Measurements from ENCODE around the gene GEMIN8.

The GEMIN8 gene

DNA sequence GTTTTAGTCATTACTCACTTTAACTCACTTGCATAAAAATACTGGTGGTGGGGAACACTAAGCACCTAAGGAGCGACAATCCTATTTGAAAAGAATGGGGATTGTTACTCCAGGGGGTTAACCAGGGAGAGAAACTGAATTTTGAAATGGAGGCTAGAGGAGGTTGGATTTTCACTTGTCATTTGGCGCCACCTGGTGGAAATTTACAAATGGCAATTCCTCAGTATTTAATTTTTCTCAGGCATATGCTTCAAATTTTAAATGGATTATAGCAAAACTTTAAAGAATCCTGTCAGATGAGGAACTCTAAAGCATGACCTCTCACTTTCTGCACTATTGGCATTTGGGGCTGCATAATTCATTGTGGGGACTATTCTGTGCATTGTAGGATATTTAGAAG is 2.7 kb upstream of the GEMIN8 start:
- Histone ChIP-seq H3K9me3 (no peaks in the 10 kb centered on the region; the same call in 1 of the 2 replicates), H3K4me1 (peaks cover 22% of the 10 kb centered on the region), H3K27me3 (ENCODE audit: low read depth) (peaks cover 14% of the 10 kb centered on the region; the same call in 1 of the 2 replicates), H3K36me3 (replicated peaks) (no peaks in the 10 kb centered on the region), H3K4me3 (no peak overlapping the region)
- DNase-seq (ENCODE audit: low spot score in 2 of 2): peak; percentile 74 to 80
- in situ Hi-C loops (cut with MboI; ENCODE audit: low sequenced_read_pairs): loop anchor here (5.0 to 25.0 kb wide), 4 partner anchors 288 to 1070 kb away; no protein-coding TSS in a partner anchor

GRCh38 chrX:14030174-14030530 is 460 bp upstream of the GEMIN8 start:
- H3K36me3 ChIP-seq (replicated peaks): no peaks in the 10 kb centered on the region
- in situ Hi-C loops (cut with MboI; ENCODE audit: low sequenced_read_pairs): loop anchor here (5.0 to 25.0 kb wide), 4 partner anchors 285 to 1068 kb away; no protein-coding TSS in a partner anchor

GRCh38 chrX:14029039-14029424 is 660 bp downstream of the GEMIN8 start:
- no peak for DNase-seq (ENCODE audit: low spot score in 2 of 2)
- Histone ChIP-seq H3K4me1 (peaks cover 31% of the 10 kb centered on the region), H3K4me3 (peak overlapping the region; percentile 58), H3K27me3 (ENCODE audit: low read depth) (no peaks in the 10 kb centered on the region), H3K9me3 (no peaks in the 10 kb centered on the region), H3K36me3 (replicated peaks) (no peaks in the 10 kb centered on the region)
- in situ Hi-C loops (cut with MboI; ENCODE audit: low sequenced_read_pairs): loop anchor here (10.0 to 25.0 kb wide), 2 partner anchors 264 to 1067 kb away; no protein-coding TSS in a partner anchor

More at GRCh38 chrX:14030174-14030530, 460 bp upstream of the GEMIN8 start:
- Histone ChIP-seq H3K4me3 (peak overlapping the region; percentile 58), H3K4me1 (peaks cover 31% of the 10 kb centered on the region), H3K27me3 (ENCODE audit: low read depth) (peaks cover 3% of the 10 kb centered on the region; the same call in 1 of the 2 replicates), H3K9me3 (no peaks in the 10 kb centered on the region; the same call in 1 of the 2 replicates)
- no peak for DNase-seq (ENCODE audit: low spot score in 2 of 2)

DNA sequence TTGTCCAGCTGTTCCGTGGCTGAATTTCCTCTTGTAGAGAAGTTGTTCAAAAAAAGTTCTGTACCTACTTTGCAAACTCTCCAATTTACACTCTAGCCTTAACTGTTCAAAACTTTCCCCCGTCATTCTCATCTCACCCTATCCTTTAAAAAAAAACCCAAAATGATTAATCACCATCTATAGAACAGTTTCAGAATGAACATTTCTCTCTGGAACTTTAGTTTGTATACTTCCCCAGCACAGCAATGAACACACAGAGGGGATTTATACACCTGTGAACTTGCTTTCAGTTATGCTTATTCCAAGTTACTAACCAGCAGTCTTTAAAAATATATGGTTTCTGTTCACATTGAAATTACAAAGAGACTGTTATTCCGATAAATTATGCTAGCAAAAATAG is 1.2 kb downstream of the GEMIN8 start:
- Histone ChIP-seq H3K27me3 (ENCODE audit: low read depth) (no peaks in the 10 kb centered on the region), H3K4me3 (peak overlapping the region; percentile 58; the same call in 1 of the 2 replicates), H3K4me1 (peaks cover 31% of the 10 kb centered on the region), H3K36me3 (replicated peaks) (no peaks in the 10 kb centered on the region), H3K9me3 (no peaks in the 10 kb centered on the region)
- no peak for DNase-seq (ENCODE audit: low spot score in 2 of 2)
- in situ Hi-C loops (cut with MboI; ENCODE audit: low sequenced_read_pairs): loop anchor here (10.0 to 25.0 kb wide), 2 partner anchors 264 to 1066 kb away; no protein-coding TSS in a partner anchor

GRCh38 chrX:14027511-14028019 is 2.1 kb downstream of the GEMIN8 start:
- no peak overlapping the region for H3K4me3 ChIP-seq
- in situ Hi-C loops (cut with MboI; ENCODE audit: low sequenced_read_pairs): loop anchor here (10.0 to 25.0 kb wide), 2 partner anchors 263 to 1065 kb away; no protein-coding TSS in a partner anchor
- DNase-seq (ENCODE audit: low spot score in 2 of 2): peak in 1 of 2 experiments; percentile 72
- no peaks in the 10 kb centered on the region for H3K9me3 ChIP-seq
- no peaks in the 10 kb centered on the region for H3K27me3 ChIP-seq (ENCODE audit: low read depth)
- peaks cover 31% of the 10 kb centered on the region for H3K4me1 ChIP-seq
- no peaks in the 10 kb centered on the region for H3K36me3 ChIP-seq (replicated peaks)

DNA sequence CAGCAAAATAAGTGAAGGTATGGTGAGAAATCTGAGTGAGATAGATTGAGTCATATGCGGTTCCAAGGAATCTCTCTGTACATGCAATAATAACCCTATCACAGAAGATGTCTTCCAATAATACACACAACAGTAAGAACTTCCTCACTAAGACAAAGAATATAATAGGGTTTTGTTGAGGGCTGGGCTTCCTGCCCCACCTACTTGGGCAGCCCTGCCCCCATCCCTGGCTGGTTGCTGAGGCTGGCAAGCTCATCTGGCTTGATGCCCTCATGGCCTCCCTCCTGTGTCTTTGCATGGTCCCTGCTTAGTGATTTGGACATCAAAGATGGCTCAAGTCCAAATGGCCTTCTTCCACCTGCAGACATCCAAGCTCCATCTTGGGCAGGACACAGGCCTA is 2.7 kb downstream of the GEMIN8 start:
- peaks cover 31% of the 10 kb centered on the region for H3K4me1 ChIP-seq
- no peaks in the 10 kb centered on the region for H3K27me3 ChIP-seq (ENCODE audit: low read depth)
- H3K36me3 ChIP-seq (replicated peaks): no peaks in the 10 kb centered on the region
- in situ Hi-C loops (cut with MboI; ENCODE audit: low sequenced_read_pairs): loop anchor here (10.0 to 25.0 kb wide), 2 partner anchors 262 to 1065 kb away; no protein-coding TSS in a partner anchor
- no peak for DNase-seq (ENCODE audit: low spot score in 2 of 2)
- H3K9me3 ChIP-seq: peaks cover 3% of the 10 kb centered on the region; the same call in 1 of the 2 replicates
- no peak overlapping the region for H3K4me3 ChIP-seq

- Histone ChIP-seq H3K9me3 (peaks cover 3% of the 10 kb centered on the region; the same call in 1 of the 2 replicates), H3K4me1 (peaks cover 31% of the 10 kb centered on the region), H3K4me3 (no peak overlapping the region), H3K27me3 (ENCODE audit: low read depth) (no peaks in the 10 kb centered on the region), H3K36me3 (replicated peaks) (no peaks in the 10 kb centered on the region)
- no peak for DNase-seq (ENCODE audit: low spot score in 2 of 2)
- in situ Hi-C loops (cut with MboI; ENCODE audit: low sequenced_read_pairs): loop anchor here (10.0 to 25.0 kb wide), 2 partner anchors 261 to 1064 kb away; no protein-coding TSS in a partner anchor
These were observed 3.6 kb downstream of the GEMIN8 start for GRCh38 chrX:14026121-14026520.

- DNase-seq (ENCODE audit: low spot score in 2 of 2): no peak
- no peaks in the 10 kb centered on the region; the same call in 1 of the 2 replicates for H3K36me3 ChIP-seq (replicated peaks)
- H3K4me1 ChIP-seq: peaks cover 4% of the 10 kb centered on the region
- H3K4me3 ChIP-seq: no peak overlapping the region
- H3K27me3 ChIP-seq (ENCODE audit: low read depth): no peaks in the 10 kb centered on the region
- in situ Hi-C loops (cut with MboI; ENCODE audit: low sequenced_read_pairs): loop anchor here (10.0 kb wide), 1 partner anchor 257 kb away; no protein-coding TSS in a partner anchor
- H3K9me3 ChIP-seq: peaks cover 3% of the 10 kb centered on the region; the same call in 1 of the 2 replicates
These were observed 7.7 kb downstream of the GEMIN8 start for GRCh38 chrX:14022019-14022418.

DNA sequence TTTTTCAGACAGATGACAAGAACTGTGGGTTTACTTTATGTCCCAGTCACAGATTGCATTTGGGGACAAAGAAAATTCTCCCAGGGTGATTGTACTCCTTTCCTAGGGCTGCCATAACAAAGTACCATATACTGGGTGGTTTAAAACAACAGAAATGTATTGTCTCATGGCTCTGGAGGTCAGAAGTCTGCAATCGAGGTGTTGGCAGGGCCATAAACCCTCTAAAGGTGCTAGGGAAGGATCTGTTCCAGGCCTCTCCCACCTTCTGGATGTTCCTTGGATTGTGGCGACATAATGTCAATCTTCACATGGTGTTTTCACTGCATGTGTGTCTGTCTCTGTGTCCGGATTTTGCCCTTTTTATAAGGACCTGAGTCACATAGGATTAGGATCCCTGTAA is 12.3 kb downstream of the GEMIN8 start:
- H3K9me3 ChIP-seq: peaks cover 3% of the 10 kb centered on the region; the same call in 1 of the 2 replicates
- DNase-seq (ENCODE audit: low spot score in 2 of 2): no peak
- in situ Hi-C loops (cut with MboI; ENCODE audit: low sequenced_read_pairs): no loop called here
- no peaks in the 10 kb centered on the region for H3K27me3 ChIP-seq (ENCODE audit: low read depth)
- no peak overlapping the region for H3K4me3 ChIP-seq
- no peaks in the 10 kb centered on the region for H3K4me1 ChIP-seq
- H3K36me3 ChIP-seq (replicated peaks): no peaks in the 10 kb centered on the region; the same call in 1 of the 2 replicates

- no peaks in the 10 kb centered on the region for H3K9me3 ChIP-seq
- no peak for DNase-seq (ENCODE audit: low spot score in 2 of 2)
- no peaks in the 10 kb centered on the region for H3K4me1 ChIP-seq
- H3K36me3 ChIP-seq (replicated peaks): no peaks in the 10 kb centered on the region; the same call in 1 of the 2 replicates
- H3K27me3 ChIP-seq (ENCODE audit: low read depth): no peaks in the 10 kb centered on the region
- in situ Hi-C loops (cut with MboI; ENCODE audit: low sequenced_read_pairs): no loop called here
- H3K4me3 ChIP-seq: no peak overlapping the region
These were observed 13.8 kb downstream of the GEMIN8 start for GRCh38 chrX:14015941-14016340.

DNA sequence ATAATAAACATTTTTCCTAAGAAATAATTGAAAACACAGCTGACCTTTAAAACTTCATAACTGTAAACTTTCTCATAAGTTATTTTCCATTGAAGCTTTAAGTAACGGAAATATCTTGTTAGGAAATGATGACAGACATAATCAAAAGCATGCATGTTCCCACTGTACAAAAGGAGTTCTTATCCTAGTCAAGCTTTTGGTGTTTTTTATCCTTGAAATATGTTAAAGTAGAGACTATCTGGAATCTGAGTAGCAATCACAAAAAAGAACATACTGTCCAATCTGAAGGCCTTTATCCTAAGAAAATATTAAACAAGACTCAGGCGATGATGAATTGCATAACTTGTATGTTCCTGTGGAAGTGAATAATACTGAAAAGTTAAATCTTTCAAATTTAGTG is 14.4 kb downstream of the GEMIN8 start:
- in situ Hi-C loops (cut with MboI; ENCODE audit: low sequenced_read_pairs): no loop called here
- no peak overlapping the region for H3K4me3 ChIP-seq
- H3K27me3 ChIP-seq (ENCODE audit: low read depth): no peaks in the 10 kb centered on the region
- H3K4me1 ChIP-seq: no peaks in the 10 kb centered on the region
- DNase-seq (ENCODE audit: low spot score in 2 of 2): no peak
- no peaks in the 10 kb centered on the region; the same call in 1 of the 2 replicates for H3K36me3 ChIP-seq (replicated peaks)
- H3K9me3 ChIP-seq: no peaks in the 10 kb centered on the region

- no peak overlapping the region for H3K4me3 ChIP-seq
- no peaks in the 10 kb centered on the region for H3K36me3 ChIP-seq (replicated peaks)
- in situ Hi-C loops (cut with MboI; ENCODE audit: low sequenced_read_pairs): no loop called here
- DNase-seq (ENCODE audit: low spot score in 2 of 2): no peak
- no peaks in the 10 kb centered on the region for H3K27me3 ChIP-seq (ENCODE audit: low read depth)
- no peaks in the 10 kb centered on the region for H3K4me1 ChIP-seq
- H3K9me3 ChIP-seq: no peaks in the 10 kb centered on the region
These were observed 15.2 kb downstream of the GEMIN8 start for GRCh38 chrX:14014526-14014925.

- H3K36me3 ChIP-seq (replicated peaks): no peaks in the 10 kb centered on the region
- no peaks in the 10 kb centered on the region for H3K9me3 ChIP-seq
- in situ Hi-C loops (cut with MboI; ENCODE audit: low sequenced_read_pairs): no loop called here
- H3K27me3 ChIP-seq (ENCODE audit: low read depth): no peaks in the 10 kb centered on the region
- DNase-seq (ENCODE audit: low spot score in 2 of 2): no peak
- no peaks in the 10 kb centered on the region for H3K4me1 ChIP-seq
- no peak overlapping the region for H3K4me3 ChIP-seq
These were observed 16.6 kb downstream of the GEMIN8 start for GRCh38 chrX:14013054-14013453.

- in situ Hi-C loops (cut with MboI; ENCODE audit: low sequenced_read_pairs): no loop called here
- H3K4me1 ChIP-seq: no peaks in the 10 kb centered on the region
- DNase-seq (ENCODE audit: low spot score in 2 of 2): no peak
- H3K27me3 ChIP-seq (ENCODE audit: low read depth): no peaks in the 10 kb centered on the region
- H3K4me3 ChIP-seq: no peak overlapping the region
- H3K36me3 ChIP-seq (replicated peaks): no peaks in the 10 kb centered on the region
- H3K9me3 ChIP-seq: no peaks in the 10 kb centered on the region
These were observed 19.1 kb downstream of the GEMIN8 start for GRCh38 chrX:14010566-14010965.

All from HAP-1 (cell line).